ENCODE data around the gene EMCN. TPM values are rescaled to one million over a fixed set of nuclear protein-coding genes. Genes with fewer than 3 reads are reported as not detected.

The EMCN gene
- total and polyA plus RNA-seq, 2 of the 8 experiments (the other 6 are each of a cell fraction or from before 2014, with no cell fraction given) = not detected

DNA sequence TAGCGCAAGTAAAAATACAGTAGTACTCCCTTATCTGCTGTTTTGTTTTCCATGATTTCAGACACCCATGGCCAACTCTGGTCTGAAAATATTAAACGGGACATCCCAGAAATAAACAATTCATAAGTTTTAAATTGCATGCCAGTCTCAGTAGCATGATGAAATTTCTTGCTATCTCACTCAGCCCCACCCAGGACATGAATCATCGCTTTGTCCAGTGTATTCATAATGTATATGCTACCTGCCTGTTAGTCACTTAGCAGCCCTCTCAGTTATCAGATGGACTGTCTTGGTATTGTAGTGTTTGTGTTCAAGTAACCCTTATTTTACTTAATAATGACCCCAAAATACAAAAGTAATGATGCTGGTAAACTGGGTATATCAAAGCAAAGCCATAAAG lies 169.3 kb downstream of the EMCN start:
- H3K4ac ChIP-seq (replicated peaks; ENCODE audit: insufficient read length, low read depth, low read length) = no peak overlapping the region
- H3K56ac ChIP-seq (replicated peaks; ENCODE audit: insufficient read length, low read depth, low read length) = no peak overlapping the region
- no peak overlapping the region for H3K14ac ChIP-seq (ENCODE audit: insufficient read length)
- CTCF ChIA-PET (ENCODE audit: partially characterized antibody) = no interaction called here
- H4K8ac ChIP-seq (ENCODE audit: extremely low read depth, insufficient read depth, low read length) = no peak overlapping the region
- H3K4me2 ChIP-seq (ENCODE audit: insufficient read depth in 1 of 2, low read depth in 2 of 2, low read length in 2 of 2) = no peak overlapping the region
- POLR2A ChIA-PET (ENCODE audit: partially characterized antibody) = no interaction called here
- no peak overlapping the region for H3K27ac ChIP-seq (ENCODE audit: low read depth, low read length)
- H3K36me3 ChIP-seq (ENCODE audit: control insufficient read depth in 2 of 4, insufficient read depth in 4 of 4, low read length in 3 of 4) = no peaks in the 10 kb centered on the region
- H2AK5ac ChIP-seq (ENCODE audit: low read depth, low read length) = no peak overlapping the region
- no peak overlapping the region for H2BK120ac ChIP-seq (replicated peaks; ENCODE audit: low read depth, low read length)
- DNase-seq (ENCODE audit: low read depth in 1 of 2, low spot score in 2 of 2) = no peak
- no peak for FAIRE-seq
- no peak overlapping the region for H3K4me3 ChIP-seq (ENCODE audit: extremely low read depth in 1 of 4, insufficient read depth in 2 of 4, low read depth in 3 of 4, low read length in 4 of 4)
- H3K79me2 ChIP-seq (ENCODE audit: control insufficient read depth in 1 of 2, insufficient read depth in 2 of 2, low read length in 2 of 2) = no peaks in the 10 kb centered on the region
- no peaks in the 10 kb centered on the region for H4K20me1 ChIP-seq (replicated peaks in 1 of 2; ENCODE audit: control insufficient read depth in 1 of 2, insufficient read depth in 2 of 2, low read length in 2 of 2)
- no peak overlapping the region for H2BK15ac ChIP-seq (ENCODE audit: low read length)
- H2BK20ac ChIP-seq (ENCODE audit: low read length) = no peak overlapping the region
- no peak overlapping the region for H4K5ac ChIP-seq (ENCODE audit: insufficient read length, low read depth, low read length)
- H2BK12ac ChIP-seq (ENCODE audit: low read depth, low read length) = no peak overlapping the region
- no peaks in the 10 kb centered on the region for H3K9me3 ChIP-seq (ENCODE audit: insufficient read depth in 2 of 2, low read depth in 1 of 2, low read length in 1 of 2)
- no peaks in the 10 kb centered on the region for H3K23me2 ChIP-seq (ENCODE audit: low read depth, low read length)
- 99% methylated on average over 3 of the region's 3 CpGs; no CpG with 5 or more reads in 1 of the 2 experiments for WGBS, 2 experiments (ENCODE audit: extremely low coverage in 1 of 2, insufficient coverage in 1 of 2, insufficient read length in 1 of 2, insufficient replicate concordance in 2 of 2, low coverage in 1 of 2, low lambda C conversion rate in 2 of 2, missing lambda C conversion rate in 1 of 2)
- H3K4me1 ChIP-seq (replicated peaks in 1 of 4; ENCODE audit: control insufficient read depth in 3 of 4, insufficient read depth in 4 of 4, low read length in 3 of 4) = no peaks in the 10 kb centered on the region
- no peak overlapping the region for H4K91ac ChIP-seq (replicated peaks; ENCODE audit: insufficient read length, low read length)
- no peak for TF ChIP-seq HDAC2 (IDR thresholded peaks at IDR 0.05; ENCODE audit: borderline replicate concordance in 1 of 2, low read depth in 2 of 2, low read length in 2 of 2)
- no peak for TF ChIP-seq EGR1 (IDR thresholded peaks at IDR 0.05; ENCODE audit: borderline replicate concordance, low read depth, low read length)
- TF ChIP-seq BCL11A (IDR thresholded peaks at IDR 0.05; ENCODE audit: low read depth in 2 of 2, low read length in 2 of 2) = no peak
- no peak for TF ChIP-seq SP4 (IDR thresholded peaks at IDR 0.05; ENCODE audit: low read length)
- TF ChIP-seq SUZ12 (IDR thresholded peaks at IDR 0.05; ENCODE audit: low read length) = no peak
- TF ChIP-seq BRCA1 (IDR thresholded peaks at IDR 0.05; ENCODE audit: low read depth, low read length) = no peak
- TF ChIP-seq POLR2AphosphoS5 (IDR thresholded peaks at IDR 0.05; ENCODE audit: low read depth, low read length) = no peak
- no peak for TF ChIP-seq CBX5 (IDR thresholded peaks at IDR 0.05; ENCODE audit: low read depth, low read length)
- TF ChIP-seq BACH1 (IDR thresholded peaks at IDR 0.05; ENCODE audit: low read length) = no peak
- no peak for TF ChIP-seq RBBP5 (IDR thresholded peaks at IDR 0.05; ENCODE audit: borderline replicate concordance, low read depth, low read length)
- no peak for TF ChIP-seq CEBPB (IDR thresholded peaks at IDR 0.05; ENCODE audit: low read depth, low read length)
- no peak for TF ChIP-seq CHD2 (IDR thresholded peaks at IDR 0.05; ENCODE audit: low read length)
- no peak for TF ChIP-seq POU5F1 (IDR thresholded peaks at IDR 0.05; ENCODE audit: low read depth, low read length)
- H3K9ac ChIP-seq (replicated peaks in 1 of 4; ENCODE audit: extremely low read depth in 1 of 4, low read depth in 3 of 4, low read length in 3 of 4) = no peak overlapping the region
- no peak overlapping the region for H2AFZ ChIP-seq (ENCODE audit: low read length)
- H3K18ac ChIP-seq (ENCODE audit: extremely low read depth, low read length) = no peak overlapping the region
- no peaks in the 10 kb centered on the region for H3K79me1 ChIP-seq (ENCODE audit: low read depth, low read length)
- no peak overlapping the region for H2BK5ac ChIP-seq (ENCODE audit: low read depth, low read length)
- no peak overlapping the region for H3K23ac ChIP-seq (ENCODE audit: insufficient read length)
- H3K27me3 ChIP-seq (replicated peaks in 1 of 4; ENCODE audit: control insufficient read depth in 3 of 4, extremely low read depth in 1 of 4, insufficient read depth in 3 of 4, low read length in 3 of 4) = no peaks in the 10 kb centered on the region
